ENCODE data around the gene PPP1R12C. TPM values are rescaled to one million over a fixed set of nuclear protein-coding genes. Genes with fewer than 3 reads are reported as not detected.

The PPP1R12C gene
- total and polyA plus RNA-seq, 10 of the 15 experiments (the other 5 are each of a cell fraction or from before 2014, with no cell fraction given), result 1.4 to 84.7 (median 20.5) TPM

- no TSS peak for BruUV-seq (replicated peaks)
These were observed 45.5 kb downstream of the PPP1R12C start for GRCh38 chr19:55071913-55072312.

DNA sequence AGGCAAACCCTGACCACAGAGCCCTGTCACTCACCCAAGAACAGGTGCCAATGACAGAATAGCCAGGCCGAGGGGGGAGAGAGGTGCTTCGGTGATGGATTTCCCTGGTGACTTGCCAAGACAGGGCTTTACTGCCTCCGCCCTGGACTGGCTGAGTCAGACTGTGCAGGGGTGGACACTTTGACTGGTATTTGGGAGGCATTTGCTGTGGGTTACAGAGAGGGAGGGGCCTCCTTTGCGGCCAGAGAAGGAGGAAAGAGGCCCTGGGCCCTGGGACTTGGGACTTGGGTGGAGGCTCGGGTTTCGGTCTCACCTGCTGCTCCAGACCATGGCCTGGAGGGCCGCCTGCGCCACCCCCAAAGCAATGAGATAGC lies 46.3 kb downstream of the PPP1R12C start:
- 48% methylated on average over 8 of the region's 8 CpGs for WGBS (ENCODE audit: insufficient coverage, insufficient replicate concordance, low lambda C conversion rate, missing lambda C conversion rate)
- no peaks in the 10 kb centered on the region for H3K79me2 ChIP-seq (ENCODE audit: control insufficient read depth, insufficient read depth, low read length)
- intact Hi-C loops (cut with micrococcal nuclease; ENCODE audit: unreplicated experiment), result no loop called here
- DNase-seq (ENCODE audit: low read depth, low spot score) (no peak), FAIRE-seq (no peak), ATAC-seq (peak; percentile 27; the same call in 1 of the 3 replicates)
- no peaks in the 10 kb centered on the region for H3K9me3 ChIP-seq (replicated peaks; ENCODE audit: control insufficient read depth, insufficient read depth, low read length)
- no peak overlapping the region for H3K9ac ChIP-seq (ENCODE audit: control insufficient read depth, insufficient read depth, low read length)
- H2AFZ ChIP-seq (ENCODE audit: control insufficient read depth, low read depth, low read length), result no peak overlapping the region
- no peaks in the 10 kb centered on the region; a peak in 1 of 4 replicates for H3K27me3 ChIP-seq (replicated peaks in 1 of 2; ENCODE audit: control insufficient read depth in 2 of 2, insufficient read depth in 2 of 2, low read length in 1 of 2)
- H4K20me1 ChIP-seq (ENCODE audit: control insufficient read depth, insufficient read depth), result no peaks in the 10 kb centered on the region
- no peak overlapping the region for H3K4me2 ChIP-seq (ENCODE audit: control insufficient read depth, insufficient read depth)
- TF ChIP-seq ETV6 (conservative IDR thresholded peaks at IDR 0.05 in 1 of 2, IDR thresholded peaks at IDR 0.05 in 1 of 2; ENCODE audit: borderline replicate concordance in 1 of 2, low read depth in 1 of 2) (no peak), MEF2A (IDR thresholded peaks at IDR 0.05; ENCODE audit: insufficient read depth, low read depth, low read length) (no peak), CBX3 (IDR thresholded peaks at IDR 0.05; ENCODE audit: borderline replicate concordance, low read depth) (no peak), ZZZ3 (IDR thresholded peaks at IDR 0.05; ENCODE audit: control insufficient read depth, insufficient read length, low read depth) (no peak), KDM1A (IDR thresholded peaks at IDR 0.05; ENCODE audit: borderline replicate concordance) (no peak), EP300 (IDR thresholded peaks at IDR 0.05; ENCODE audit: borderline replicate concordance in 1 of 2, control insufficient read depth in 1 of 2, low read depth in 2 of 2, low read length in 2 of 2) (no peak), POLR2AphosphoS5 (IDR thresholded peaks at IDR 0.05; ENCODE audit: low read length) (no peak), DPF2 (IDR thresholded peaks at IDR 0.05) (no peak), MXI1 (IDR thresholded peaks at IDR 0.05; ENCODE audit: low read depth, low read length) (no peak)
- BruUV-seq (replicated peaks), result no TSS peak
- H3K36me3 ChIP-seq (ENCODE audit: control insufficient read depth in 2 of 2, insufficient read depth in 2 of 2, low read length in 1 of 2), result no peaks in the 10 kb centered on the region
- in situ Hi-C loops (cut with MboI), result no loop called here
- SMC1A ChIA-PET (ENCODE audit: uncharacterized antibody, unreplicated experiment), result no interaction called here
- RAD21 ChIA-PET (ENCODE audit: unreplicated experiment), result interaction anchor here (0.6 kb wide), 1 partner anchor 513 kb away, joined by 3 read pairs; no protein-coding TSS in a partner anchor
- peaks cover 3% of the 10 kb centered on the region for H3K4me1 ChIP-seq (ENCODE audit: control insufficient read depth, insufficient read depth, low read length)
- no peak overlapping the region for H3K27ac ChIP-seq (ENCODE audit: control insufficient read depth, insufficient read depth)
- no peak overlapping the region for H3K4me3 ChIP-seq
- POLR2A ChIA-PET, result interaction anchor here (0.6 kb wide), 1 partner anchor 73 kb away, joined by 3 read pairs; no protein-coding TSS in a partner anchor
- CTCF ChIA-PET, result no interaction called here

More at GRCh38 chr19:55071913-55072312, 45.5 kb downstream of the PPP1R12C start:
- in situ Hi-C loops (cut with MboI), result no loop called here
- ChIA-PET CTCF (no interaction called here), SMC1A (ENCODE audit: uncharacterized antibody, unreplicated experiment) (no interaction called here), RAD21 (ENCODE audit: unreplicated experiment) (no interaction called here), POLR2A (no interaction called here)
- no peak for FAIRE-seq
- H3K79me2 ChIP-seq (ENCODE audit: control insufficient read depth, insufficient read depth, low read length), result no peaks in the 10 kb centered on the region
- no peak for TF ChIP-seq IRF5 (IDR thresholded peaks at IDR 0.05; ENCODE audit: borderline replicate concordance)
- no peaks in the 10 kb centered on the region for H3K36me3 ChIP-seq (ENCODE audit: control insufficient read depth in 2 of 2, insufficient read depth in 2 of 2, low read length in 1 of 2)
- DNase-seq (ENCODE audit: low read depth, low spot score), result no peak
- intact Hi-C loops (cut with micrococcal nuclease; ENCODE audit: unreplicated experiment), result no loop called here
- H3K4me1 ChIP-seq (ENCODE audit: control insufficient read depth, insufficient read depth, low read length), result peaks cover 3% of the 10 kb centered on the region
- no peak for ATAC-seq
- no peaks in the 10 kb centered on the region for H4K20me1 ChIP-seq (ENCODE audit: control insufficient read depth, insufficient read depth)
- H3K9ac ChIP-seq (ENCODE audit: control insufficient read depth, insufficient read depth, low read length), result no peak overlapping the region
- WGBS (ENCODE audit: insufficient coverage, insufficient replicate concordance, low lambda C conversion rate, missing lambda C conversion rate), result 19% methylated on average over 8 of the region's 8 CpGs
- H3K27me3 ChIP-seq (replicated peaks in 1 of 2; ENCODE audit: control insufficient read depth in 2 of 2, insufficient read depth in 2 of 2, low read length in 1 of 2), result no peaks in the 10 kb centered on the region; a peak in 1 of 4 replicates
- no peaks in the 10 kb centered on the region for H3K9me3 ChIP-seq (replicated peaks; ENCODE audit: control insufficient read depth, insufficient read depth, low read length)
- H3K4me2 ChIP-seq (ENCODE audit: control insufficient read depth, insufficient read depth), result no peak overlapping the region
- no peak overlapping the region for H3K4me3 ChIP-seq
- no peak overlapping the region for H2AFZ ChIP-seq (ENCODE audit: control insufficient read depth, low read depth, low read length)
- no peak overlapping the region for H3K27ac ChIP-seq (ENCODE audit: control insufficient read depth, insufficient read depth)
